ACHN (cell line): ENCODE measurements around the gene WRAP53.

Experiments
- DNase-seq: peaks from one replicate; pipeline ENCODE4 v3.0.0-alpha.2; 2015
- in situ Hi-C: cut with HindIII; loops from 2 replicates; pipeline ENCODE4 v1.10.0; 2017; ENCODE audit warnings: low sequenced_read_pairs, low pct_ligation_motif_present, low pct_unique_long_range_greater_than_20kb

Gene WRAP53

GRCh38 chr17:7721612-7722011, 33.3 kb downstream of the WRAP53 start:
- in situ Hi-C loops: no loop called here
- no peak for DNase-seq

DNA sequence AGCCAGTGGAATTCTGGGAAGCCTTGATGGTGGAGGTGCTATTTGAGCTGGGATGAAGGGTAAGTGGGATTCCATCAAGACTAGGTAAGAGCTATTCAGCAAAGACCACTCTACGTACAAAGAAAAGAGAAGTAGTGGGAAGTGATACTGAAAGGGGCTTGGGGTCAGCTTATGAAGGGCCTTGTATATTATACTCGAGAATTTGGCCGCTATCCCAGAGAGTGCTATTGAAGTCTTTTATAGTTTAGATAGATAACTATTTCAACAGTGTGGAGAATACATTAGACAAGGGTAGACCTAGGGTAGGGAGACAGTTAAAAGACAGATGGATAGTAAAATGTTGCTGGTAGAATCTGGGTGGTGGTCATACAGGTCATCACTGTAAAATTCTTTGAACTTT, 39.6 kb downstream of the WRAP53 start:
- no peak for DNase-seq

DNA sequence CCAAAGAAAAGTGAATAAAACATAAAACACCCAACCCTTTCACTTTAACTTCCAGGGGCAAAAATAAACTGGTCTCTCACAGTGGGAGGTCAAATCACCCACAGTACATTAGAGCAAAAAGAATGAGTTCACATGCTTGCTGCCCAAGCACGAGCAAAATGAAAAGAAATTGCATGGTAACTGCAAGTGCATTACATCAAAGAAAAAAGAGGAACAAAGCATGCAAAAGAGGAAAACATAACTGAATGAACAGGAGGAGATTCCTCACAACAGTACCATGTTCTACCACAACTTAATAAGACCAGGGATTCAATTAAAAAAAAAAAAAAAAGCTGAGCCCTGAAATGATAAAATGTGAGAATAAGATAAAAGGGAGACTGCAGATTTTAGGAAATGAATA, 41.5 kb downstream of the WRAP53 start:
- DNase-seq: no peak
- in situ Hi-C loops: no loop called here

More for the DNA sequence above, 39.6 kb downstream of the WRAP53 start:
- in situ Hi-C loops: no loop called here

DNA sequence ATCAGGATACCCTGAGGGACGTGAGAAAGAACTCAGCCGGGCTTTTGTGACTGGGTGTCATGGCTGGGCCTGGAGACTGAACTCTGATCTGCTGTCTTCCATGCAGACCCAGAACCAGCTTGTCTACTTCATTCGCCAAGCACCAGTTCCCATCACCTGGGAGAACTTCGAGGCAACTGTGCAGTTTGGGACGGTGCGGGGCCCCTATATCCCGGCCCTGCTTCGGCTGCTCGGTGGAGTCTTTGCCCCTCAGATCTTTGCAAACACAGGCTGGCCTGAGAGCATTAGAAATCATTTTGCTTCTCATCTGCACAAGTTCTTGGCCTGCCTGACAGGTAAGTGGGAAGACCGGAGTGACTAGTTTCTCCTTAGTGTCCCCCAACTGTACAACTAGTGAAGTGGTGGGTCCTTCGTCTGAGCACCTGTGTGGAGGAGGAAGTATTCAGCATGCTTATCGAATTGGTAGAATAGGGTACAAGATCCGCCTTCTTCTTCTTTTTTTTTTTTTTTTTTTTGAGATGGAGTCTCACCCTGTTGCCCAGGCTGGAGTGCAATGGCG, 44.8 kb downstream of the WRAP53 start:
- DNase-seq: no peak
- in situ Hi-C loops: no loop called here

GRCh38 chr17:7737601-7738000, 49.3 kb downstream of the WRAP53 start:
- in situ Hi-C loops: no loop called here
- DNase-seq: no peak

GRCh38 chr17:7739746-7740145, 51.5 kb downstream of the WRAP53 start:
- in situ Hi-C loops: no loop called here
- no peak for DNase-seq

DNA sequence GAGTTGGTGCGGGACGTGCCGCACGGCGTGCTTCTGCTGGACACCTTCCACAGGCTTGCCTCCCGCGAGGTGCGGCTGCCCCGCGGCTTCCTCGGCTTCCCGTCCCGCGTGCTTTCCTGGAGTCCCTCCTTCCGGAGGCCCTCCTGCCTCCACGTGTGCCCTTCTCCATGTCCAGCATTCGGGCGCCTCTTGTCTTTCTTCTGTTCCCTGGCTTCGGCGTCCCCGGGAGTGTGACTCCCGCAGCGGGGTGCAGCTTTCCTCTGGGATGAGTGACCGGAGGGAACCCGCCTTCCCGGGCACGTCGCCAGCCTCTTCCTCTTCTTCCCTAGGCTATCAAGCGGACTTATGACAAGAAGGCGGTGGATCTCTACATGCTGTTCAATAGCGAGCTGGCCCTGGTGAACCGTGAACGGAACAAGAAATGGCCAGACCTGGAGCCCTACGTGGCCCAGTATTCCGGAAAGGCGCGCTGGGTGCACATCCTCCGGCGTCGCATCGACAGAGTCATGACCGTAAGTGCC, 52.3 kb downstream of the WRAP53 start:
- DNase-seq: no peak
- in situ Hi-C loops: no loop called here

DNA sequence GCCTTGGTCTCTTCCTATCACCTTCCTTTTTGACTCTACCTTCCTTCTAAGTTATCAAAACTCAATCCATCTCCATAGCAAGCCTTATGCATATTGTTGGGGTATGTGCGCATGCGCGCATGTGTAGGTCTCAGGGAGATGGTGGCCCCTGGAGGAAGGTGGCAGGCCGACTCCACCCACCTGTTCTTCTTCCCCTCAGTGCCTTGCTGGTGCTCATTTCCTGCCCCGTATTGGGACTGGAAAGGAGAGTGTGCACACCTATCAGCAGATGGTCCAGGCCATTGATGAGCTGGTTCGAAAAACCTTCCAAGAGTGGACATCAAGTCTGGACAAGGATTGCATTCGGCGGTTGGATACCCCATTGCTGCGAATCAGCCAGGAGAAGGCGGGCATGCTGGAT, 54.5 kb downstream of the WRAP53 start:
- in situ Hi-C loops: no loop called here
- no peak for DNase-seq

- in situ Hi-C loops: no loop called here
- no peak for DNase-seq
Observed at GRCh38 chr17:7744416-7744815, 56.1 kb downstream of the WRAP53 start.

DNA sequence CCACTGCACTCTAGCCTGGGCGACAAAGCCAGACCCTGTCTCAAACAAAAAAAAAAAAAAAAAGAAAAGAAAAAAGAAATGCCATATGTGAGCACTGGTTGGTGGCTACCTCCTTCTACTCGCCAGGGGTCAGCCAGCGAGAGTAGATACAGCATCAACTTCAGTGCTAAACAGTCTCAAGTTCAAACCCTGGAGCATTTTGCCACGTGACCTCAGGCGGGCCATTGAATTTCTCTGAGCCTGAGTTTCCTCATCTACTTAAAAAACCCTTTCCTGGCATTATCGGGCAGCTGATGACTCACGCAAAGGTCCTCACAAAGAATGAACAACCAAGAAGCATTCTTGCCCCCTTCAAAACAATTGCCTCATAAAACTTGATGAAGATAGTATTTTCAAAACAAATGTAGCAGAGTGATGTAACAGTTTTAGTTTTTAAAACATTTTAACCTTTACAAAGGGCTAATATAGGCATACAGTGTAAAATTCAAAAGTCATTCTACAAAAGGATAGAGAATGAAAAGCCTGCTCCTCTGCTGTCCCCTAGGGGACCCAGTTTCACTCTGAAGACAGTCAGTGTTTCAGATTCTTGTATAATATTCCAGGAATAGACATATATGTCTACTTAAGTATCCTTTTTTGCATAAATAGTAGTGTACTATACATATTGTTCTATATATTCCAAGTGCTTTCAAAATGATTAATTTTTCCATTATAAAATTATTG, 57.6 kb downstream of the WRAP53 start:
- DNase-seq: peak; percentile 86
- in situ Hi-C loops: no loop called here

- no peak for DNase-seq
- in situ Hi-C loops: no loop called here
Observed at GRCh38 chr17:7747635-7748071, 59.4 kb downstream of the WRAP53 start.

DNA sequence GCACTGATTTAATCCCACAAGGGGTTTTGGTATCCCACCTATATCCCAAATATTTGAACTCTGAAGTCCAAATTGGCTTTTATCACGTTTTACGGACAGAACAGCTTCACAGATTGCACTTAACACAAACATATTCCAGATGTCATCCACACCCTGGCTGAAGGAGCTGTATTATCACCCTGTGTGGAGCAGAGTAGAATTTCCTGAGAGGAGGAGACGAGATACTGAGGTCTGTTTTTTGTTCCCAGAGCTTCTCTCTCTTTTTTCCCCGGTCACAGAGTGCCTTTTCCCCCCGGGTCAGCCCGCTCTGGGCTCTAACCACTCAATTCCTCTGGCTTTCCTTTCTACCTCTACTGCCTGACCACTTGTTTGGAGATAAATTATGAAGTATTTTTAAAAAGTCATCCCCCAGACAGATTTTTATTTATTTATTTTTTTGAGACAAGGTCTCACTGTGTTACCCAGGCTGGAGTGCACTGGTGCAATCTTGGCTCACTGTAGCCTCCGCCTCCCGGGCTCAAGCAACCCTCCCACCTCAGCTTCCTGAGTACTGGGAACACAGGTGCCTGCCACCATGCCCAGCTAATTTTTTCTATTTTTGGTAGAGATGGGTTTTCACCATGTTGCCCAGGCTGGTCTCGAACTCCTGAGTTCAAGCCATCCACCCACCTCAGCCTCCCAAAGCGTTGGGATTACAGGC, 59.9 kb downstream of the WRAP53 start:
- in situ Hi-C loops: no loop called here

GRCh38 chr17:7750321-7750821, 62.1 kb downstream of the WRAP53 start:
- in situ Hi-C loops: no loop called here
- peak; percentile 89 for DNase-seq

More for the DNA sequence above, 59.9 kb downstream of the WRAP53 start:
- DNase-seq: no peak
